DOHH2 (cell line): ENCODE results near the gene GAPDHS.

Source experiments
- H3F3A ChIP-seq: fragments of 200-600 bp; sonication (generic), shearing (Covaris generic); 2 replicates; pipeline ENCODE4 v1.6.0; 2016; ENCODE audit warnings: antibody characterized with exemption, mild to moderate bottlenecking; ENCODE audit not compliant: control insufficient read depth, insufficient read depth
- H3K27ac ChIP-seq: fragments of 200-600 bp; sonication (generic); 2 replicates; pipeline ENCODE4 v1.5.1; 2014; ENCODE audit warnings: low read depth, mild to moderate bottlenecking, low read length, moderate library complexity
- H3K27me3 ChIP-seq: fragments of 200-600 bp; sonication (generic); 2 replicates; pipeline ENCODE4 v1.6.1; 2014; ENCODE audit warnings: mild to moderate bottlenecking, low read length, mixed read lengths; ENCODE audit not compliant: control insufficient read depth
- H3K36me3 ChIP-seq: fragments of 200-600 bp; sonication (generic); 2 replicates; pipeline ENCODE4 v1.6.1; 2014; ENCODE audit warnings: mild to moderate bottlenecking, low read length, moderate library complexity, mixed read lengths; ENCODE audit not compliant: control insufficient read depth
- H3K4me1 ChIP-seq: fragments of 200-600 bp; sonication (generic); 2 replicates; pipeline ENCODE4 v1.6.1; 2014; ENCODE audit warnings: mild to moderate bottlenecking, low read length, mixed read lengths; ENCODE audit not compliant: control insufficient read depth
- H3K4me2 ChIP-seq: fragments of 200-600 bp; sonication (generic); 2 replicates; pipeline ENCODE4 v1.6.0; 2014; ENCODE audit warnings: mild to moderate bottlenecking, low read length, moderate library complexity
- H3K4me3 ChIP-seq: fragments of 200-600 bp; sonication (generic); 2 replicates; pipeline ENCODE4 v1.5.1; 2014; ENCODE audit warnings: mild to moderate bottlenecking, low read length, mixed read lengths
- H3K79me2 ChIP-seq: fragments of 200-600 bp; sonication (generic); 2 replicates; pipeline ENCODE4 v1.6.1; 2014; ENCODE audit warnings: mild to moderate bottlenecking, low read length, mixed read lengths; ENCODE audit not compliant: control insufficient read depth
- H3K9me2 ChIP-seq: fragments of 200-600 bp; sonication (generic); replicated peaks from 2 replicates; pipeline ENCODE4 v1.6.1; 2014; ENCODE audit warnings: mild to moderate bottlenecking, low read length, mixed read lengths; ENCODE audit not compliant: control insufficient read depth
- H3K9me3 ChIP-seq: fragments of 200-600 bp; sonication (generic); 2 replicates; pipeline ENCODE4 v1.6.1; 2014; ENCODE audit warnings: antibody characterized with exemption, low read length, mixed read lengths; ENCODE audit not compliant: control insufficient read depth, insufficient read depth
- H4K20me1 ChIP-seq: fragments of 200-600 bp; sonication (generic); 2 replicates; pipeline ENCODE4 v1.6.0; 2014; ENCODE audit warnings: low read depth, mild to moderate bottlenecking, antibody characterized with exemption, low read length, moderate library complexity; ENCODE audit not compliant: control insufficient read depth, insufficient read depth
- EZH2phosphoT487 ChIP-seq: fragments of 200-600 bp; sonication (generic); IDR thresholded peaks from 2 replicates; pipeline ENCODE4 v1.6.1; 2017; ENCODE audit warnings: borderline replicate concordance, mild to moderate bottlenecking, antibody characterized with exemption, low read length, moderate library complexity, mixed read lengths
- TF ChIP-seq, protein P1 (sequence below): fragments of 200-600 bp; sonication (generic); IDR thresholded peaks from one replicate; pipeline ENCODE4 v1.5.1; 2014; ENCODE audit warnings: antibody characterized with exemption, mild to moderate bottlenecking, low read depth, low read length; ENCODE audit not compliant: poor library complexity, severe bottlenecking

The GAPDHS gene

DNA sequence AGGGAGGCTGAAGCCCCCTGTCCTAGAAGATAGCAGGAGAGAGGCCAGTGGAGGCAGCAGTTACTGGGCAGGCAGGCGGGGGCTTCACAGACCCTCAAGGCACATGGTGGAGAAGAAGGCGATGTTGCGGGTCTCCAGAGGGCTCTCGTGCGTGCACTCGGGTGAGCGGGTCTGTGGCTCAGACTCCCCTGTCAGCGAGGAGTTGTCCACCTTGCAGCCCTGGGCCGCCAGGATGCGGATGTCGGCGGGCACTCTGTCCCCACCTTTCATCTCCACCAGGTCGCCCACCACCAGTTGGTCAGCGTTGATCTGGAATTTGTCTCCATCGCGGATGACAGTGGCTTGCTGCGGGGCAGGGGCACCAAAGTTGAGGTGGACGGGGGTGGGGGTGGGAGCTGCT is 27.0 kb downstream of the GAPDHS start:
- Histone ChIP-seq H3K4me3 (no peak overlapping the region), H3K9me2 (no peaks in the 10 kb centered on the region), H3K4me2 (no peak overlapping the region), H3K9me3 (no peaks in the 10 kb centered on the region), H3K4me1 (peaks cover 11% of the 10 kb centered on the region), H3K27me3 (peaks cover 19% of the 10 kb centered on the region), H3K27ac (no peak overlapping the region), H3K36me3 (no peaks in the 10 kb centered on the region), H3K79me2 (no peaks in the 10 kb centered on the region), H4K20me1 (no peaks in the 10 kb centered on the region; the same call in 1 of the 2 replicates), H3F3A (no peaks in the 10 kb centered on the region)
- TF ChIP-seq EZH2phosphoT487, result no peak
- TF ChIP-seq, protein P1, sequence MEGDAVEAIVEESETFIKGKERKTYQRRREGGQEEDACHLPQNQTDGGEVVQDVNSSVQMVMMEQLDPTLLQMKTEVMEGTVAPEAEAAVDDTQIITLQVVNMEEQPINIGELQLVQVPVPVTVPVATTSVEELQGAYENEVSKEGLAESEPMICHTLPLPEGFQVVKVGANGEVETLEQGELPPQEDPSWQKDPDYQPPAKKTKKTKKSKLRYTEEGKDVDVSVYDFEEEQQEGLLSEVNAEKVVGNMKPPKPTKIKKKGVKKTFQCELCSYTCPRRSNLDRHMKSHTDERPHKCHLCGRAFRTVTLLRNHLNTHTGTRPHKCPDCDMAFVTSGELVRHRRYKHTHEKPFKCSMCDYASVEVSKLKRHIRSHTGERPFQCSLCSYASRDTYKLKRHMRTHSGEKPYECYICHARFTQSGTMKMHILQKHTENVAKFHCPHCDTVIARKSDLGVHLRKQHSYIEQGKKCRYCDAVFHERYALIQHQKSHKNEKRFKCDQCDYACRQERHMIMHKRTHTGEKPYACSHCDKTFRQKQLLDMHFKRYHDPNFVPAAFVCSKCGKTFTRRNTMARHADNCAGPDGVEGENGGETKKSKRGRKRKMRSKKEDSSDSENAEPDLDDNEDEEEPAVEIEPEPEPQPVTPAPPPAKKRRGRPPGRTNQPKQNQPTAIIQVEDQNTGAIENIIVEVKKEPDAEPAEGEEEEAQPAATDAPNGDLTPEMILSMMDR, result no peak

DNA sequence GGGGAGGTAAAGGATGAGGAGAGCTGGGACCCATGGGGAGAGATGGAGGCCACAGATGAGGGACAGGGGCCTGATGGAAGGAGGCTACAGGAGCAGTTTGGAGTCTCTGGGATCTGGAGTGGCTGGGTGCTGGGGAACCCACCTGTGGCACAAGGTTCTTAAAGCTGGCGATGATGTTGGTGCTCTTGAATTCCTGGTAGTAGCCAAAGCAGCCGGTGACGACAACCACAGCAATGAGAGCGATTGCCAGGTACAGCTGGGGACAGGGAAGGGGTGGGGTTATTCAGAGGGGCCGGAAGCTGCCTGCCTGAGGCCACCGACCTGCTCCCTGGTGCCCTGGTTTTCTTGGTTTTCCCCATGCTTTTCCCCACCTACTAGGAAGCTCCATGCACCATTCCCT is 27.4 kb downstream of the GAPDHS start:
- no peak for TF ChIP-seq EZH2phosphoT487
- TF ChIP-seq, protein P1, result no peak
- Histone ChIP-seq H3K4me2 (no peak overlapping the region), H3K27me3 (peaks cover 19% of the 10 kb centered on the region)

DNA sequence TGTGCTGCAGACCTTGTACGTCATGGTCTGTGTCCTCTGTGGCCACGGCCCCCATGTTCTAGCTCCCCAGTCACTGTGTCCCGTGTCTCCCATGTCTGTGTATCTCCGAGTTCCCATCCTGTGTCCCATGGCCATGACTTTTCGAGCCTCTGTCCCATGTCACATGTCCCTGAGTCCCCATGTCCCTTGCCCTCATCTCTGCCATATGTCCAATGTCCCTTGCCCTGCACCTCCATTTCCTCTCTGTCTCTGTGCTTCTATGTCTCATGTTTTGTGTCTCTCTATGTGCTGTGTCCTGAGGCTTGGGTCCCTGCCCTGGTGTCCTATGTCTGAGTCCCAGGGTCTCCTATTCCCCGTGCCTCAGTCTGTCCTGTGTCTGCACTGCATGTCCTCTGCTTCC is 28.2 kb downstream of the GAPDHS start:
- H3K4me1 ChIP-seq, result peaks cover 11% of the 10 kb centered on the region
- H3K27me3 ChIP-seq, result peaks cover 19% of the 10 kb centered on the region
- H3K9me2 ChIP-seq, result no peaks in the 10 kb centered on the region
- no peaks in the 10 kb centered on the region; the same call in 1 of the 2 replicates for H4K20me1 ChIP-seq
- H3K36me3 ChIP-seq, result no peaks in the 10 kb centered on the region
- TF ChIP-seq, protein P1, result no peak
- TF ChIP-seq EZH2phosphoT487, result no peak
- no peak overlapping the region for H3K27ac ChIP-seq
- H3K4me2 ChIP-seq, result no peak overlapping the region
- no peaks in the 10 kb centered on the region for H3K9me3 ChIP-seq
- H3K79me2 ChIP-seq, result no peaks in the 10 kb centered on the region
- no peak overlapping the region for H3K4me3 ChIP-seq
- H3F3A ChIP-seq, result no peaks in the 10 kb centered on the region

More for the DNA sequence above, 27.4 kb downstream of the GAPDHS start:
- H4K20me1 ChIP-seq, result no peaks in the 10 kb centered on the region; the same call in 1 of the 2 replicates
- no peaks in the 10 kb centered on the region for H3K9me2 ChIP-seq
- no peaks in the 10 kb centered on the region for H3F3A ChIP-seq
- no peak overlapping the region for H3K4me3 ChIP-seq
- H3K79me2 ChIP-seq, result no peaks in the 10 kb centered on the region
- H3K4me1 ChIP-seq, result peaks cover 11% of the 10 kb centered on the region
- no peaks in the 10 kb centered on the region for H3K36me3 ChIP-seq
- H3K27ac ChIP-seq, result no peak overlapping the region
- H3K9me3 ChIP-seq, result no peaks in the 10 kb centered on the region

DNA sequence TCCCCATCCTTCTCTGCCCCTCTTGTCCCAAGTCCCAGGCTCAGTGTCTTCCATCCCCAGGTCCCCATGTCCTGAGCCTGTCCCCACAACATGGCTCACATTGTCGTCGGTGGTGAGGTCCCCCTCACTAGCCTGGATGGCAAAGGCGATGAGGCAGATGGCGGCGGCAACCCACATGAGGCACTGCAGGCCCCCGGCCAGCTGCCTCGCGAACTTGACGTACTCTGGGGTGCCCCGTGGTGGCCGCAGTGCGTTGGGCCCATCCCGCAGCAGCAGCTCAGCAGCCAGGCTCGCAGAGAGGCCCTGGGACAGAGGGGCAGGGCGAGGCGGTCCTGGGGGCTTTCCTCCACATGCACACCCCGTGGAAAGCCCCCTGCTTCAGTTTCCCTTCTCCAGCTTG is 29.1 kb downstream of the GAPDHS start:
- H3K4me3 ChIP-seq, result no peak overlapping the region
- H3K4me1 ChIP-seq, result peaks cover 11% of the 10 kb centered on the region

More for the DNA sequence above, 29.1 kb downstream of the GAPDHS start:
- H3K4me2 ChIP-seq, result no peak overlapping the region
- TF ChIP-seq EZH2phosphoT487, result no peak
- TF ChIP-seq, protein P1, result no peak
- no peaks in the 10 kb centered on the region for H3K9me3 ChIP-seq
- no peaks in the 10 kb centered on the region for H3K79me2 ChIP-seq
- peaks cover 19% of the 10 kb centered on the region for H3K27me3 ChIP-seq
- H3F3A ChIP-seq, result no peaks in the 10 kb centered on the region
- no peaks in the 10 kb centered on the region; the same call in 1 of the 2 replicates for H4K20me1 ChIP-seq
- H3K36me3 ChIP-seq, result no peaks in the 10 kb centered on the region
- H3K27ac ChIP-seq, result no peak overlapping the region
- H3K9me2 ChIP-seq, result no peaks in the 10 kb centered on the region
